H1 (cell line): ENCODE results near the gene HBM. TPM values are rescaled to one million over a fixed set of nuclear protein-coding genes. Genes with fewer than 3 reads are reported as not detected.

Experiments
- CTCF ChIA-PET: fragments of 300-600 bp; sonication (Branson Sonifier 250); formaldehyde crosslinking; loops from one replicate; lab custom pipeline; 2021; ENCODE audit not compliant: partially characterized antibody; lab: Charles Lee
- POLR2A ChIA-PET: fragments of 300-600 bp; sonication (Branson Sonifier 250); formaldehyde crosslinking; loops from one replicate; lab custom pipeline; 2021; ENCODE audit warnings: inconsistent platforms; ENCODE audit not compliant: partially characterized antibody; lab: Charles Lee
- DNase-seq, 2 experiments: peaks; one replicate each; pipeline versions ENCODE4 v3.0.0 to v3.0.0-alpha.2; 2010 to 2022; ENCODE audit warnings: low spot score in 2 of 2, low read depth in 1 of 2, mixed read lengths in 1 of 2
- FAIRE-seq: peaks from 2 replicates; lab custom pipeline; 2011; peaks lifted over from hg19 to GRCh38; lab: Jason Lieb, UNC
- H2AFZ ChIP-seq: 2 replicates; pipeline ENCODE4 v1.8.1; 2012; ENCODE audit warnings: low read length, inconsistent platforms
- H2AK5ac ChIP-seq: 2 replicates; pipeline ENCODE4 v1.6.1; 2013; ENCODE audit warnings: low read depth, low read length
- H2BK120ac ChIP-seq: replicated peaks from 2 replicates; pipeline ENCODE3; 2013; ENCODE audit warnings: low read depth, low read length, inconsistent platforms
- H2BK12ac ChIP-seq: 2 replicates; pipeline ENCODE4 v1.6.1; 2013; ENCODE audit warnings: low read depth, low read length
- H2BK15ac ChIP-seq: 2 replicates; pipeline ENCODE4 v1.6.1; 2013; ENCODE audit warnings: low read length
- H2BK20ac ChIP-seq: 2 replicates; pipeline ENCODE4 v1.6.1; 2013; ENCODE audit warnings: low read length
- H2BK5ac ChIP-seq: 2 replicates; pipeline ENCODE4 v1.6.1; 2013; ENCODE audit warnings: low read depth, low read length
- H3K14ac ChIP-seq: 2 replicates; pipeline ENCODE4 v1.6.1; 2013; ENCODE audit warnings: inconsistent platforms; ENCODE audit not compliant: insufficient read length
- H3K18ac ChIP-seq: 2 replicates; pipeline ENCODE4 v1.6.1; 2013; ENCODE audit warnings: low read length; ENCODE audit errors: extremely low read depth
- H3K23ac ChIP-seq: 2 replicates; pipeline ENCODE4 v1.6.1; 2013; ENCODE audit warnings: inconsistent platforms; ENCODE audit not compliant: insufficient read length
- H3K23me2 ChIP-seq: 2 replicates; pipeline ENCODE4 v1.6.1; 2013; ENCODE audit warnings: low read depth, low read length
- H3K27ac ChIP-seq: 2 replicates; pipeline ENCODE4 v1.6.1; 2011; ENCODE audit warnings: low read depth, low read length, inconsistent platforms
- H3K27me3 ChIP-seq, 4 experiments: replicated peaks in 1 of 4; 1 replicate in 1 of 4; 2 replicates in 3 of 4; pipeline versions ENCODE4 v1.6.1 to v1.8.1; 2011 to 2013; ENCODE audit warnings: low read length in 3 of 4, mild to moderate bottlenecking in 3 of 4, inconsistent platforms in 2 of 4, mixed read lengths in 2 of 4, moderate library complexity in 1 of 4; ENCODE audit not compliant: control insufficient read depth in 3 of 4, insufficient read depth in 3 of 4; ENCODE audit errors: extremely low read depth in 1 of 4
- H3K36me3 ChIP-seq, 4 experiments: 2 replicates each; pipeline versions ENCODE4 v1.6.1 to v1.8.1; 2011 to 2013; ENCODE audit warnings: mild to moderate bottlenecking in 4 of 4, low read length in 3 of 4, moderate library complexity in 2 of 4, control low read depth in 1 of 4, inconsistent platforms in 1 of 4; ENCODE audit not compliant: insufficient read depth in 4 of 4, control insufficient read depth in 2 of 4
- H3K4ac ChIP-seq: replicated peaks from 2 replicates; pipeline ENCODE3; 2013; ENCODE audit warnings: low read length, low read depth, mixed read lengths, inconsistent platforms; ENCODE audit not compliant: insufficient read length
- H3K4me1 ChIP-seq, 4 experiments: replicated peaks in 1 of 4; 1 replicate in 1 of 4; 2 replicates in 3 of 4; pipeline versions ENCODE4 v1.6.1 to v1.8.1; 2011 to 2013; ENCODE audit warnings: low read length in 3 of 4, inconsistent platforms in 2 of 4, mixed read lengths in 1 of 4; ENCODE audit not compliant: insufficient read depth in 4 of 4, control insufficient read depth in 3 of 4
- H3K4me2 ChIP-seq, 2 experiments: 2 replicates each; pipeline versions ENCODE4 v1.6.1 to v1.8.1; 2011 to 2013; ENCODE audit warnings: low read depth in 2 of 2, low read length in 2 of 2, control low read depth in 1 of 2, inconsistent platforms in 1 of 2, mild to moderate bottlenecking in 1 of 2; ENCODE audit not compliant: insufficient read depth in 1 of 2
- H3K4me3 ChIP-seq, 4 experiments: fragments of 200-600, 300-600 bp in 1 of 4; sonication (generic), shearing (Covaris generic), sonication (Bioruptor Twin) in 1 of 4; 2 replicates each; pipeline versions ENCODE4 v1.5.1 to v1.8.1; 2011 to 2016; ENCODE audit warnings: low read length in 4 of 4, low read depth in 3 of 4, control low read depth in 2 of 4, inconsistent platforms in 2 of 4, mild to moderate bottlenecking in 2 of 4, mixed read lengths in 1 of 4, moderate library complexity in 1 of 4; ENCODE audit not compliant: insufficient read depth in 2 of 4; ENCODE audit errors: extremely low read depth in 1 of 4
- H3K56ac ChIP-seq: replicated peaks from 2 replicates; pipeline ENCODE3; 2013; ENCODE audit warnings: low read depth, mild to moderate bottlenecking, mixed read lengths, low read length, inconsistent platforms; ENCODE audit not compliant: insufficient read length
- H3K79me1 ChIP-seq: 2 replicates; pipeline ENCODE4 v1.6.1; 2013; ENCODE audit warnings: low read depth, low read length, control low read depth
- H3K79me2 ChIP-seq, 2 experiments: 2 replicates each; pipeline versions ENCODE4 v1.6.1 to v1.8.1; 2012 to 2013; ENCODE audit warnings: low read length in 2 of 2, mild to moderate bottlenecking in 2 of 2, inconsistent platforms in 1 of 2; ENCODE audit not compliant: insufficient read depth in 2 of 2, control insufficient read depth in 1 of 2
- H3K9ac ChIP-seq, 4 experiments: replicated peaks in 1 of 4; 1 replicate in 1 of 4; 2 replicates in 3 of 4; pipeline versions ENCODE4 v1.6.1 to v1.8.1; 2011 to 2013; ENCODE audit warnings: low read depth in 3 of 4, low read length in 3 of 4, control low read depth in 2 of 4, mild to moderate bottlenecking in 2 of 4, moderate library complexity in 2 of 4, inconsistent platforms in 1 of 4; ENCODE audit errors: extremely low read depth in 1 of 4
- H3K9me3 ChIP-seq, 2 experiments: 2 replicates each; pipeline versions ENCODE4 v1.6.1 to v1.8.1; 2012 to 2013; ENCODE audit warnings: mild to moderate bottlenecking in 2 of 2, moderate library complexity in 2 of 2, control low read depth in 1 of 2, inconsistent platforms in 1 of 2, low read depth in 1 of 2, low read length in 1 of 2, mixed read lengths in 1 of 2; ENCODE audit not compliant: insufficient read depth in 2 of 2
- H4K20me1 ChIP-seq, 2 experiments: replicated peaks in 1 of 2; 2 replicates each; pipeline versions ENCODE3 to v1.8.1; 2011 to 2013; ENCODE audit warnings: inconsistent platforms in 2 of 2, low read length in 2 of 2, mild to moderate bottlenecking in 1 of 2; ENCODE audit not compliant: insufficient read depth in 2 of 2, control insufficient read depth in 1 of 2
- H4K5ac ChIP-seq: 2 replicates; pipeline ENCODE4 v1.6.1; 2013; ENCODE audit warnings: low read length, low read depth, mixed read lengths, inconsistent platforms; ENCODE audit not compliant: insufficient read length
- H4K8ac ChIP-seq: 2 replicates; pipeline ENCODE4 v1.8.0; 2013; ENCODE audit warnings: mild to moderate bottlenecking, moderate library complexity, low read length, inconsistent platforms; ENCODE audit not compliant: insufficient read depth; ENCODE audit errors: extremely low read depth
- H4K91ac ChIP-seq: replicated peaks from 2 replicates; pipeline ENCODE3; 2013; ENCODE audit warnings: low read length, mixed read lengths, inconsistent platforms; ENCODE audit not compliant: insufficient read length
- EGR1 ChIP-seq: IDR thresholded peaks from 2 replicates; pipeline ENCODE4 v1.6.1; 2011; ENCODE audit warnings: low read depth, low read length, borderline replicate concordance
- TAF7 ChIP-seq: optimal IDR thresholded peaks from 2 replicates; pipeline ENCODE3; 2011; ENCODE audit warnings: low read depth, mild to moderate bottlenecking, inconsistent platforms, low read length, moderate library complexity, borderline replicate concordance
- WGBS, 2 experiments: shearing (Covaris generic) in 1 of 2; methylation state at CpG; one replicate each; pipeline versions ENCODE4 v1.1.6 to v1.1.7; 2013 to 2015; ENCODE audit warnings: low lambda C conversion rate in 2 of 2, mixed read lengths in 2 of 2, inconsistent platforms in 1 of 2, low coverage in 1 of 2, missing lambda C conversion rate in 1 of 2; ENCODE audit not compliant: insufficient replicate concordance in 2 of 2, insufficient coverage in 1 of 2, insufficient read length in 1 of 2; ENCODE audit errors: extremely low coverage in 1 of 2, missing lambda C conversion rate in 1 of 2; 5-methylcytosine and 5-hydroxymethylcytosine counted together
- polyA plus RNA-seq, 7 experiments: library from polyadenylated mRNA; depleted of rRNA in 3 of 7; stranded (reverse) in 5 of 7; unstranded in 2 of 7; fragments of >200 nt in 5 of 7; fragments of 200-250 nt in 2 of 7; gene quantifications; 1 replicate in 5 of 7; 2 replicates in 1 of 7; 4 replicates in 1 of 7; pipeline versions ENCODE4 v1.2.1 to v1.2.3, GENCODE V29; 2011 to 2013; ENCODE audit warnings: missing spikeins in 2 of 7, mixed read lengths in 2 of 7
- total RNA-seq: library from RNA; stranded (reverse); fragmentation: NEBNext Ultra II Directional; extraction: Animal tissue kit (Norgen Biotek cat#: 25700); gene quantifications from 2 replicates; pipeline ENCODE4 v1.2.1, GENCODE V29; 2021

HBM gene
- total and polyA plus RNA-seq, 2 of the 8 experiments (the other 6 are each of a cell fraction or from before 2014, with no cell fraction given), result 0.88 TPM; not detected in 1

DNA sequence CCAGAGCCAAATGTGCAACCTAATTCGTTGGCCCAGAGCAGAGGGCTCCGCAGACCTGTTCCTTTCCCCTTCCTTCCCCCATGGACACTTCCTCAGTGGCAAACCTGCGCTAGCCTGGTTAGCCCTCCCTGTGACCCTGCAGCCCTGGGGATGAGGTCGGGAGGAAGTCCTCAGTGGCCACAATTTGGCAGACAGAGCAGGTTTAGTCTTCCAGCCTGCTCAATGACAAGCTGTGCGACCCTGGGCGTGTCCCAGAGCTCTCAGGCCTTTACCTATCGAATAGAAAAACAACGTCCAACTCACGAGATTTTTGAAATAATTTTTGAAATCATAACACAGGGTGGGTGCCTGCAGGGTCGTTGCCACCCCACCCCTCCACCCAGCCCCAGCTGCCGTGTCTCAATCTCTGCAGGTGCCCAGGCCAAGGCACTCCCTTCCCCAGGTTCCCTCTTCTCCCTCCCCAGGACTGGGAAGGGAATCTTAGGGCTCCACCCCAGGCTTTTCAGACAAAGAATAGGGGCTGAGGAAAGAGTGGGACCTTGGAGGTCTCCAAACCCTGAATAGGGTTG, 1.4 kb downstream of the HBM start:
- no peak overlapping the region for H2BK15ac ChIP-seq
- peak overlapping the region in 2 of 4 experiments; percentile 14 to 59; a peak in 4 of 8 replicates for H3K4me3 ChIP-seq
- FAIRE-seq (no peak), DNase-seq (no peak)
- no peak overlapping the region for H3K56ac ChIP-seq
- H3K36me3 ChIP-seq, result peaks cover 0 to 9% (median 0%) of the 10 kb centered on the region in 4 experiments; a peak in 2 of 8 replicates
- no peak overlapping the region; the same call in 1 of the 2 replicates for H2BK5ac ChIP-seq
- peaks cover 2 to 8% of the 10 kb centered on the region in 2 experiments for H4K20me1 ChIP-seq
- H4K91ac ChIP-seq, result no peak overlapping the region
- H2AK5ac ChIP-seq, result no peak overlapping the region
- H4K8ac ChIP-seq, result no peak overlapping the region
- ChIA-PET CTCF (interaction anchor here (1.0 to 5.6 kb wide), 10 partner anchors 8 to 105 kb away, joined by 3 to 24 read pairs (median 4); no protein-coding TSS in a partner anchor), POLR2A (interaction anchor here (1.2 to 5.0 kb wide), 3 partner anchors 10 to 14 kb away, joined by 3 to 29 read pairs (median 16); partner anchors contain the start of gene HBQ1)
- H3K79me1 ChIP-seq, result no peaks in the 10 kb centered on the region
- 31% methylated on average over 10 of the region's 11 CpGs; no CpG with 5 or more reads in 1 of the 2 experiments for WGBS, 2 experiments
- no peaks in the 10 kb centered on the region for H3K9me3 ChIP-seq
- no peak overlapping the region for H3K9ac ChIP-seq
- no peak overlapping the region for H2AFZ ChIP-seq
- no peak overlapping the region for H3K23ac ChIP-seq
- peaks cover 10% of the 10 kb centered on the region; the same call in 1 of the 2 replicates for H3K23me2 ChIP-seq
- no peak overlapping the region for H4K5ac ChIP-seq
- no peaks in the 10 kb centered on the region for H3K79me2 ChIP-seq
- H3K18ac ChIP-seq, result no peak overlapping the region
- no peak overlapping the region for H3K4ac ChIP-seq
- H3K4me1 ChIP-seq, result peaks cover 0 to 20% (median 16%) of the 10 kb centered on the region in 4 experiments; a peak in 6 of 7 replicates
- peak overlapping the region; percentile 50; the same call in 1 of the 2 replicates for H2BK12ac ChIP-seq
- H3K27ac ChIP-seq, result no peak overlapping the region
- peak overlapping the region; percentile 64 to 78 for H3K4me2 ChIP-seq
- H2BK20ac ChIP-seq, result peak overlapping the region; percentile 48; the same call in 1 of the 2 replicates
- peaks cover 47 to 78% (median 71%) of the 10 kb centered on the region in 4 experiments for H3K27me3 ChIP-seq
- H3K14ac ChIP-seq, result no peak overlapping the region
- no peak overlapping the region for H2BK120ac ChIP-seq
- TF ChIP-seq EGR1, result no peak
- no peak for TF ChIP-seq TAF7
